GM18517 (cell line): ENCODE data around the gene LYVE1.
A peak's percentile ranks its signal among the peaks of the same experiment; 100 is the strongest.

Source experiments
- ATAC-seq: cut with Tn5 transposase; IDR thresholded peaks from one replicate; pipeline ENCODE4 v1.9.1; 2021; ENCODE audit warnings: mild to moderate bottlenecking, moderate library complexity; ENCODE audit not compliant: unreplicated experiment

Gene LYVE1

DNA sequence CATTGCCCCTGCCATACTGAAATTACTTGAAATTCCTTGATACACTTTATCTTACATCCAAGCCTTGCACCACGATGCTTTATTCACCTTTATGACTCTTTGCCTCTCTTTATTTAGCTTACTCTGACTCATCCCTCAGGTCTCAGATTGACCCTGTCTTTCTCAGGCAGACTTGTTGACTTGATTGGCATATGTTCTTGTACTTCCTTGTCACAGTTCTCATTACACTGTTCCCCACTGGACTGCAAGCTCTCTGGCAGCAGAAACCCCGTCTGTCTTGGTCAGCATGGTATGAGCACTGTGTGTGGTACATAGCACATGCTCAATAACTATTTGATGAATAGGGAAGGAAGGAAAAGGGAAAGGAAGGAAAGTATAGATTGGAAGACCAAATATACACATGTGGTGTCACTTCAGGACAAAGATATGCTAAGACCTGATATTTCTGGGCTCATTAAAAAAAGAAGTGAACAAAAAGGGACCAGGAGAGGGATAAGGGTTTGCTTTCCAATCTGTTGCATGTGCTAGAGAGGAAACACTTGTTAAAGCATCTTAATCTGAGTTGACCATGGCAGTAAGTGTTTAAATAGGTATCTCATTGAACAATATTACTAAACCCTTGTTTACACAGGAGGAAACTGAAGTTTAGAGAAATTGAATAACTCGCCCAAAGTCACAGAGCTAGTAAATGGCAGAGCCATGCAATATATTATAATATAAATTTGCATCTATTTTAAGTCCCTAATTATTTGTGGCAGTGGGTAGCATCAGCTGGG, 7.2 kb downstream of the LYVE1 start:
- ATAC-seq, result no peak

DNA sequence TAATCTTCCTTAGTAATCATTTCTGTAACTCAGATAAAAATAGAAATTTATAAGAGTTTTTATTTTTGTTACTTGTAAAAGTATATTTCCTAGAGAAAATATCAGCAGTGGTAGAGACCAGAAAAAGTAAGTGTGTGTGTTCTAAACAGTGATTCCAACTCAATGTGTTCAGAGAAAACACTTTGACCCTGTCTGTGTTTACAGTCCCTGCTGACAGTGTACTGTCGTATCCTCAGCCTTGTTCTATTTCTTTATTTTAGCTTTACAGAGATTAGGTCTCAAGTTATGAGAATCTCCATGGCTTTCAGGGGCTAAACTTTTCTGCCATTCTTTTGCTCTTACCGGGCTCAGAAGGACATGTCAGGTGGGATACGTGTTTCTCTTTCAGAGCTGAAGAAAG, 10.2 kb downstream of the LYVE1 start:
- no peak for ATAC-seq

DNA sequence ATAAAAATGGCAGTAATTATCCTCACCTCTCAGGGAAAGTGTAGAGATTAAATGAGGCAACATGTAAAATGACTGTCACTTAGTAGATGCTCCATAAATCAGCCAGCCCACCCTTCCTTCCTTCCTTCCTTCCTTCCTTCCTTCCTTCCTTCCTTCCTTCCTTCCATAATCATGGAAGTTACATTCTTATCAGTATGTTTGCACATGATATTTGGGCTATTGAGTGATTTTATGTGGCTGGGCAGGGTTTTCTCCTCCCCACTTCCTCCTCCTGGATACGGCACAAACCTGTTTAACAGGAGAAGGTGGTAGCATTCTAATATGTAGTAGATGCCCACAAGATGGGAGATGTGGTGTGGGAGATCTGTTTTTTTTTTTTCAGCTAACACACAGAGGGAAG, 11.9 kb downstream of the LYVE1 start:
- ATAC-seq, result no peak

DNA sequence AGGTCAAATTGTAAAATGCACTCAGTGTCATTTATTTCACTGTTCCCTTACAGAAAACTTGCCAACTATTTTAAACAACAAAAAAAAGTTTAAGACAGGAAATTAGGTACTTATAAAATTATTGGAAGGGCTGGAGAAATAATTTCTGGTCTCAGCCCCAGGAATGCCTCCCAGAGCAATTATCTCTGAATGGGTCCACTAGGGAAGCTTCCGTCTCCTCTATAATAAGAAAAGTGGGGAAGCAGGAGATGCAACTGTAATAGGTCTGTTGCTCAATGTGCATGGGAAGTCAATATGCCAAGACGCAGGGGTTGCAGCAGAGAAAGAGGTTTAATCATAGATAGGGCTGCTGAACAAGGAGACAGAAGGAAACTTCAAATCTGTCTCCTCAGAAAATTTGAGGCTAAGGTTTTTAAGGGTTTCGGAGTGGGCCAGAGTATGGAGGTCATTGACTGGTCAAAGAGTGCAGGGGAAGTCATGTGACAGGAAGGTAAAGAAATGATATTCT, 16.6 kb downstream of the LYVE1 start:
- ATAC-seq, result no peak

DNA sequence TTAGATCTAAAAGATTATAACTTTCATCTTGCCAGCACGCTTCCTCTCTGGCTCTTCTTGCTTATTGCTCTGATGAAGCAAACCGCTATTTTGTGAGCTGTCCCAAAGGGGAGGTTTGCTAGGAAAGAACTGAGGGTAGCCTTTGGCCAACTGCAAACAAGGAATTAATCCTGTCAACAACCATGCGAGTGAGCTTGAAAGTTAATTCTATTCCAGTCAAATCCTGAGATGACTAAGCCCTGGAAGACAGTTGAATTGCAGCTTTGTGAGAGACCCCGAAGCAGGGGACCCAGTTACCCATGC, 17.2 kb downstream of the LYVE1 start:
- no peak for ATAC-seq

DNA sequence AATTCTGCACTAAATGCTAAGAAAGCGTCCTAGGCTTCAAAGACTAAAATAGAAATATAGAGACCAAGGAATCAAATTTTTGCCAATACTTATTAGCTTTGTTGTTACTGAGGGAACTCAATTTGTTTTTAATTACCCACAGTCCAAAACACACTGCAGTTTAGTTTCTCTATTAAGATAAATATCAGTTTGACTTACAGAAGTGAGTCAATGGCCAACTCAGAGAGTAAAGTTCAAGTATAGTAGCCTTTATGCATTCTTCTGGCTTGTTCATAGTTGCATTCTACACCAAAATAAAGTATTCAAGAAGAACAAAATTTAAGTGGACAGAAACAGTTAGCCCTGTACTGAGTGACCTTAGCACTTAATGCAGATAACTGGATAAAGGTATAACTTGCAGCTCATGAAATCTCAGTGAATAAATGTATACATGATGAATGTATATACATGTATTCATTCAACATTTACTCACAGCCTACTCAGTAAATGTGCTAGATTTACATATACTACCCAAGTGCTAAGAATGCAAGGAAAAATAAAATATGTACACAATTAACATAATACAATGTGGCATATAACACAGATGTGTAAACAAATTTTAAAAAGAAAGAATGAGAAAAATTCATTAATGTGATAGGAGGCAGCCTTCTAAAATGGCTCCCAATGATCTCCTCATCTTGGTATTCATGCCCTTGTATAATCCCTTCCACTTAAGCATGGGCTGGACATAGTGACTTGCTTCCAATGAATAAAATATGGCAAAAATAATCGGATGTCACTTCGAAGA, 17.8 kb downstream of the LYVE1 start:
- no peak for ATAC-seq

DNA sequence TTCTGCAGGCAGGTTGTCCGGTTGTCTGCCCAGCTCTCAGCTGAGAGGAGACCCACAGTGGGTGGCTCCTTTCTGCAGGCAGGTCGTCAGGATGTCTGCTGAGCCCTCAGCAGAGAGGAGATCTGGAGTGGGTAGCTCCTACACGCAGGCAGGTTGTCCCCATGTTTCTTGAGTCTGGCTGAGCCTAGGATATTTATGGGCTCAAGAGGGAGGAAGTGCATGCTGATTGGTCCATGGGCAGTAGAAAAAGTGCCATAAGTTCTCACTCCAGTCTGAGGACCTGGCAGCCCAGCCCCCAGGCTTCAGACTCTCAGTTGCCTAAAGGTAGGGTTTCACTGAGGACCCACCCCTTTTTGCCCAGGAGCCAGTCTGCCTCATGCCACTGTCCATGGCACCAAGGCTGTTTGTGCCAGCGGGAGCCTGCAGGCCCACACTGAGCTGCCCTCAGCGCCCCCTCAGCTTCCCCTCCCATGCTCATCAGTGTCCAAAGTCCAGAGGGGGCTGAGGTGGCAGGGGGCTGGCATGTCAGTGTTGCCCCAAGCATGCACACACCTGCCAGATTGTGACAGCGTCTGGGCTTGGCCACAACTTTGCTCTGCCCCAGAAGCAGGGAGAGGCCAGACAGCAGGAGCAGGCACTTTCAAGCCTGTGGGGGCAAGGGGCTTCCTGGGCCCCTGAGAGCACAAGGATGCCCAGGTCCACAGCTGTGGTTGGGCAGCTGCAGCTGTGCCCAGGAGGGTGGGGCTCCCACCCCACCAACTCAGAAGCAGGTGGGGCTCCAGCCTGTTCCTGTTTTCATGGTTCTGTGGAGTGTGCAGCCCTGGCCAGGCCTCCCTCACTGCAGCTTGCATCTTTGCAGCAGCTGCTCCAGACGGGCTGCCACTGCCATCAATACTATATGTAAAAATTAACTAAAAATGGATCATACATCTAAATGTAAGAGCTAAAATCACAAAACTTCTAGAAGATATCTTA, 23.7 kb downstream of the LYVE1 start:
- ATAC-seq, result no peak

DNA sequence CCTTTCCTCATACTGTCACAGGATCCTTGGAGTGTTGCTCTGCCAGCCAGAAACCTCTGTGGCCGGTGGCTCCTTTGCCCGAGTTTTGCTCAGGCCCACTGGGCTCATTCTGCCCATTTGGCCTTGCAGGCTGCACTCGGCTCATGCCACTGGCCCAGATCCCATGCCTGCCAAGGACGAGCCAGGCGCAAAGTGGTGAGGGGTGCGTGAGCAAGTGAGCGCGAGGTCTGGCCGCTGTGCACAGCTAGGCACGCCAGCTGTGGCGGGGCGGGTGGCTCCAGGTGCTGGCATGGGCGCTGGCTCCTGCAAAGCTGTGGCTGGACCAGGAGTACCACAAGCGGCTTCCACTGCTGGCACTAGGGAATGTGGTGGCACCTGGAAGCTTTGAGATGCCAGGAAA, 24.7 kb downstream of the LYVE1 start:
- ATAC-seq, result no peak

DNA sequence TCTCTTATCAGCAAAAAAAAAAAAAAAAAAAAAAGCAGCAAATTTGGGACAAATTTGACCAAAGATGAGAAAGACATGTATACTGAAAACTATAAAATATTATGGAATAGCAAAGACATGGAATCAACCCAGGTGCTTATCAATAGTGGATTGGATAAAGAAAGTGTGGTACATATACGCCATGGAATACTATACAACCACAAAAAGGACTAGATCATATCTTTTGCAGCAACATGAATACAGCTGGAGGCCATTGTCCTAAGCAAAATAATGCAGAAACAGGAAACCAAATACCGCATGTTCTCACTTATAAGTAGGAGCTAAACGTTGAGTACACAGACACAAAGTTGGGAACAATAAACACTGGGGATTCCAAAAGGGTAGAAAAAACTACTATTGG, 25.7 kb downstream of the LYVE1 start:
- ATAC-seq, result no peak

DNA sequence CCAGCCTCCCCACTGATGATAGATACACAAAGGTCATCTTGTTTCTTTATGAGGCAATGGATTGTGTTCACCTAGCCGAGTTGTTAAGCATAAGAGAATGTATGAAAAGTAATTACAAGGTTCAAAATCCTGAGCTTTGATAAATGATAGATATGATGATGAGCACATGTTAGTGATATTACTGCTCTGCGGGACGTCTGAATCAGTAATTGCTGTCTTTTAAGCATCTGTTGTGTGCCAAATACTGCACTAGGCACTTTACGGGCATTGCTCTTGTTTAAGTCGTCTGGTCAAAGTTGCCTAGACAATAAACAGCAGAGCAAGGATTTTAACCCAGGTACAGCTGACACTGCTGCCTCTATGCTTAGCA, 26.9 kb downstream of the LYVE1 start:
- ATAC-seq, result no peak

DNA sequence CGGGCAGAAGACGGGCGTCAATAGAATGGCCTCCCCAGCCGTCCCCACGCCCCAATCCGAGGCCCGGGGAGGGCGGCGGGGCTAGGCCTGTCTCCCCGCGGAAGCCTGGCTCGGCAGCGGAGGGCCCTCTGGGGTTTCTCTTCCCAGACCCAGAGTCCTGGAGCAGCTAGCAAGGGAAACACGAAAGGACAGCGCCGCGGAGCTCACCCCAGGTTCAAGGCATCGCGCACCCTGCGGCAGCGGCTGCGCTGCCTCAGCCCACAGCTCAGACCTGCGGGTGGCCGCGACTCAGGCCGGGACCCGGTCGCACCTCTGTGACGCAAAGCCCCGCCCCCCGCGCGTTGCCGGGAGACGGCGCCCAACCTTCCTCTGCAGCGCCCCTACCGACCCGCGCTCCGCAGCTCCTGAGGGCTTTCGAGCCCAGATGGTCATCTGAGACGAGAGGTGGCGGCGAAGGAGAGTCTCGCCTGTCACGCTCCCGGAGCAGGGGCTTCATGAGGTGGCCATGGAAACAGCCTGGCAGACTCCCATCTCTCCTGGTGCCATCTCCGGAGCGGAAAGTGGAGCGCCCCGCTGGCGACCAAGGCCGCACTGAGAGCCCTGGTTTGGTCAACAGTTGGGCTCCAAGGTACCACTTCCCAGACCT, 27.4 kb downstream of the LYVE1 start, which contains the start of gene RNF141:
TSS of gene RNF141 (minus strand) at position 273 of the 646 bp plus-strand sequence. CDS start 7,029 bp downstream, outside the sequence.
- peak; percentile 95 for ATAC-seq

DNA sequence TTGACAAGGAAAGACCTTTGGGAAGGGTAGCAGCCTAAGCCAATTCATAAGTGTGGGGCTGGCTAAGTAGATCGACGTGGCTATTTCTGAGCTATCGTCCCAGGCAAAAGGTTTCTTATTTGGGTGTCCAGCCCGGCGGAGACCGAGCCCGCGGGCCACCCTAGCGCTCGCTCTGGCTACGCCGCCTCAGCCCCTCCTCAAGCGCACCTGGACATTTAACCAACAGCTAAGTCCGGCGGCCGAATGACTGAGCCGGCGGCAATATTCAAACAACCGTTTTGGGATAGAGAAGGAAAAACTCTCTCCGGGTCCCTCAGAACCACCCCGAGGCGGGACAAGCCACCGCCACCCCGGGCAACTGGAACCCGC, 27.9 kb downstream of the LYVE1 start:
- peak; percentile 24 for ATAC-seq

DNA sequence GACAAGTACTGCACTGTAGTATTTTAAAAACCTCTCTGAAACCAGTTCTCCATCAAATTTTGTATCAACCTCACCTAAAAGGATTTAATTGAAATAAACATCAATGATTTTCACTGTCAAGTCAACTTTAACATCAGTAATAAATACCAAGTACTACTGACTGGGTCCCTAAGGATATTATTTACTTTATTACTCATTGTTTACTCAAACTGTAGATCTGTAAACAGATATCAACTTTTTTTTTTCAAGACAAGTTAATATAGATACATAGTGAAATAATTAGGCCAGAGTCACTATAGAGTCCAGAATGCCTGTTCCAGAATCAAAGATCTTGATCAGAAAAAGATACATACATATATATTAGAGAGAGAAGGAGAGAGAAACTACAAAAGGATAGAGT, 29.1 kb downstream of the LYVE1 start:
- no peak for ATAC-seq

DNA sequence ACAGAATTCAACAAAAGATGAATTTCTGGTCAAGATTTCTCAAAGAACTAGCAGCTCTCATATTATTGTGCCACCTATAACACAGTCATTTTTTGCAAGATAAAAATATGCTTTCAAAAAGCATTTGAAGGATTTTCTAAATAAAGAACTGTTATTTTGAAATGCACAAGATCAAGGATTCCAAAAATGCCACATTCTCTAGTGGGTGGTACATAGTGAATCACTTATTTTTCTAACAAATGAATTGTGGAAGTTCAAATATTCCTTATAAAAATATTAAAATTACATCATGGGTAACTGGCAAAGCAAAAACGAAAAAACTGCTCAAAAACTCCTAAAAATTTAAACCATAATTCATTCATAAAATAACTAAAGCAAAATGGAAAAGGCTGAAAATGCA, 29.5 kb downstream of the LYVE1 start:
- no peak for ATAC-seq

DNA sequence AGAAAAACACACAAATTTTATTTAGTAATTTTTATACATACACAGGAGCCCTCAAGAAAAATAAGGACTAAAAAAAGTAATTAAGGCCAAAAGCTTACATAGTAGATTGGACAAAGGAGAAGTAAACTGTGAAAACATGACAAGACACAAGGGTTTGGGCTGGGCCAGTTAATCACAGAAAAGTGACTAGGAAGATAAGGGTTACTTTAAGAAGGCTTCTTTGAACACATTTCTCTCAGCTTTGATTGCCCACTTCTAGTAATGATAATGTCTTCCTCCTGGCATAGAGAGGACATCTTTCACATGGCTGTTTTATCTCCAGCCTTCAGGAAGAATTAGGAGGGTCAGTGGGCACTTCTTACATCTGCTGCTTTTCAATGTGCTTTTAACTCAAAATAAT, 30.9 kb downstream of the LYVE1 start:
- ATAC-seq, result no peak

DNA sequence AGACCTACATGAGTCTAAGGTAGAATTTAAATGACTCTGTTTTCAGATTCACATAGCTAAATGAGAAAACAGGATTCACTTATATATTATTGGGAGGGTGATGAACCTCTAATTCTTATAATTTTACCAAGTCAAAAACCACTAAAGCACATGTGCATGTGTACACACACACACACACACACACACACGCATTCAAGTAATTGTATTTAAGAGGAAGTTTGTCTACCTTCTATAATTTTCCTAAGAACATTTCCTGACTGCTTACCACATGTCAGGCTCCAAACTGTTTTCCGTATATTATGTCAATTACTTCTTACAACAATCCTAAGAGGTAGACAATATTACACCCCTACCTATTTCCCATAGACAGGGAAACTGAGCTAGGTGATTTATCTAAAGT, 34.1 kb downstream of the LYVE1 start:
- ATAC-seq, result no peak

DNA sequence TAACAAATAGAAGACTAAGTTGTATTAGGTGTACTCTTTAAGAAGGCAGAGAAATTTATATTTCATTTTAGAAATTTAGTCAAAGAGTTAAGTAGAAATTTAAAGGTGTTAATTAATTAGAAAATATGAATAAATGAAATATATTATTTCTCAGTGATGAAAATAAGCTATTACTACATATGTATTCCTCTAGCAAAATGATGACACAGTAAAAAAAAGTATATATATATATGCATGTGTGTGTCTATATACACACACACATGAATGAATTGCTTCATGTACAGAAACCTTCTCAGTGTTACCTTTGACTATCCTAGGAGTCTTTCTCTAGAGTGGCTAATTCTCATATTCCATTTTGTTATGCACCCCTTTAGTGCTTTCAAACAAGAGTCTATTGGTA, 35.1 kb downstream of the LYVE1 start:
- ATAC-seq, result no peak

DNA sequence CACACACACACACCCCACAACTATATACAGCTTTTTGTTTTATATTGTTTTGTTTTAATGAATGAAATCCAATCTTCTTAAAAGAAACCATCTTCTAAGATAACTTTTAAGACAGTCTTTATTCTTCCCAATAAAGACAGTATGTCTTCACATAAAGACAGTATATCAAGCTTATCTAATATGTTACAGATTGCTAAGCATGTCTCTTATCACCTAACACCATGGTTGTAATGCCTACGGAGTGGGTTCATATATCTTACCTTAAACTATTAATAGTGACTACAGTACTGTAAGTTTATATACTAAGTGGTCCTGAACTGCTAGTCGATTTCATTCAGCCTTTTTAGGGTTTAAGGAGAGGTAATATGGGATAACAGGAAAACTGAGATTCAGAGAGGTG, 35.9 kb downstream of the LYVE1 start:
- no peak for ATAC-seq

DNA sequence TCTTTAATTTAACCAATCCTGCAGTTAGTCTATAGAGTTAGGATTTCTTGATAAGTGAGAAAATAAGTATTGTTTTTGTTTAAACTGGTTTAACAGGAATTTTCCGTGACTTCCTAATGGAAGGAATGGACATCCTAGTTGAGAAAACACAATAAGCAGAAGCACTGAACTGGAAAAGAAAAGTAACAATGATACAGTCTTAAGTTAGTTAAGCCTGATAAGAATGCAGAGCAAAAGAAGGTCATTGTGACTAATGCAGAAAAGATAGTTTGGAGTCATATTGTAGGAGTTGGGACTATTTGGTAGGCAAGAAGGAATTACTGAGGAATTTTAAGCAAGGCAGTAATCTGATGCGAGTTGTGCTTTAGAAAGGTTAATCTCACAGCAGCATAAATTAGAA, 39.2 kb downstream of the LYVE1 start:
- ATAC-seq, result no peak

DNA sequence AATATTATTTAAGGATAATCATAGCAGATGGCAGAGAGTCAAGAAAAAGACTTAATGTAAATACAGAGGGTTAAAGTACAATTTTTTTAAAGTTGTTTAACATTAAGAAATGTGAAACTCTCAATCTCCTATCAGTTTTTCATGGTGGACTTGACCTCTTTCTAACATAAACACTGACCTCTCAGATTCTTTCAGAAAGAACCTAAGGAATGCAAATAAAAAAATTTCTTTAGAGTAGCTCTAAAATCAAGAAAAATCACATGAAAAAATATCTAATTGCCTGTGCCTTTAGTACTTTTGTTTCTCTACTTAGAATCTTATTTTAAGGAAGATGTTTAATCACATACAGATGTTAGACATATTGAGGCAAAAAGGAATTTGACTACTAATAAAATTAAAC, 40.3 kb downstream of the LYVE1 start:
- no peak for ATAC-seq
